ENCODE measurements around the gene C10orf71. TPM values are rescaled to one million over a fixed set of nuclear protein-coding genes. Genes with fewer than 3 reads are reported as not detected.

Gene C10orf71
- total and polyA plus RNA-seq, 2 of the 8 experiments (the other 6 are each of a cell fraction or from before 2014, with no cell fraction given): not detected

DNA sequence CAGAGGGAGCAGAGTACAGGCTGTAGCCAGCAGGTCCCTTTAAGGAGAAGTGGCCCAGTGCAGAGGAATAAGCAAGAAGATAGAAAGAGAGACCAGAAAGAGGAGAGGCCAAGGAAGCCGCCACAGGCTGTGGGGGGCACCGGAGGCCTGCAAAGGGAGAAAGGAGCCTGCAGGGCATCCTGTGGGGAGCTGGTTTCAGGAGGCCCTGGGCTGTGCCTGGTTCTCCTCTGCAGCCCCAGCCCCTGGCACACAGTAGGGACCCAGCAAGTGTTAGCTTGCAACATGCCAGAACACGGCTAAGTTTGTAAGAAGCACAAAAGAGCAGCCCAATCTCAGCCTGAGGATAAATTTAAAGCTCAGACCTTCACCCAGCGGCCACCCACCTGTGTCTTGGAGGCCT is 12.3 kb upstream of the C10orf71 start:
- H3K4me2 ChIP-seq (ENCODE audit: insufficient read depth in 1 of 2, low read depth in 2 of 2, low read length in 2 of 2): no peak overlapping the region
- H3K79me2 ChIP-seq (ENCODE audit: control insufficient read depth in 1 of 2, insufficient read depth in 2 of 2, low read length in 2 of 2): no peaks in the 10 kb centered on the region
- no peak overlapping the region for H3K27ac ChIP-seq (ENCODE audit: low read depth, low read length)
- H4K8ac ChIP-seq (ENCODE audit: extremely low read depth, insufficient read depth, low read length): no peak overlapping the region
- FAIRE-seq: no peak
- H2BK15ac ChIP-seq (ENCODE audit: low read length): no peak overlapping the region
- ChIA-PET POLR2A (ENCODE audit: partially characterized antibody) (no interaction called here), CTCF (ENCODE audit: partially characterized antibody) (interaction anchor here (0.7 to 1.3 kb wide), 3 partner anchors 10 to 73 kb away, joined by 4 to 5 read pairs (median 4); partner anchors contain the start of gene C10orf71)
- no peak overlapping the region for H3K23ac ChIP-seq (ENCODE audit: insufficient read length)
- H2BK12ac ChIP-seq (ENCODE audit: low read depth, low read length): no peak overlapping the region
- no peak overlapping the region for H2BK5ac ChIP-seq (ENCODE audit: low read depth, low read length)
- H3K79me1 ChIP-seq (ENCODE audit: low read depth, low read length): no peaks in the 10 kb centered on the region; the same call in 1 of the 2 replicates
- H2AK5ac ChIP-seq (ENCODE audit: low read depth, low read length): no peak overlapping the region
- H4K20me1 ChIP-seq (replicated peaks in 1 of 2; ENCODE audit: control insufficient read depth in 1 of 2, insufficient read depth in 2 of 2, low read length in 2 of 2): no peaks in the 10 kb centered on the region
- no peak overlapping the region for H3K4ac ChIP-seq (replicated peaks; ENCODE audit: insufficient read length, low read depth, low read length)
- H2AFZ ChIP-seq (ENCODE audit: low read length): no peak overlapping the region
- no peak overlapping the region for H3K56ac ChIP-seq (replicated peaks; ENCODE audit: insufficient read length, low read depth, low read length)
- WGBS, 2 experiments (ENCODE audit: extremely low coverage in 1 of 2, insufficient coverage in 1 of 2, insufficient read length in 1 of 2, insufficient replicate concordance in 2 of 2, low coverage in 1 of 2, low lambda C conversion rate in 2 of 2, missing lambda C conversion rate in 1 of 2): 78% methylated on average over 4 of the region's 4 CpGs; no CpG with 5 or more reads in 1 of the 2 experiments
- no peak overlapping the region for H3K18ac ChIP-seq (ENCODE audit: extremely low read depth, low read length)
- no peaks in the 10 kb centered on the region; a peak in 1 of 7 replicates for H3K4me1 ChIP-seq (replicated peaks in 1 of 4; ENCODE audit: control insufficient read depth in 3 of 4, insufficient read depth in 4 of 4, low read length in 3 of 4)
- no peak overlapping the region for H3K4me3 ChIP-seq (ENCODE audit: extremely low read depth in 1 of 4, insufficient read depth in 2 of 4, low read depth in 3 of 4, low read length in 4 of 4)
- no peak overlapping the region for H2BK120ac ChIP-seq (replicated peaks; ENCODE audit: low read depth, low read length)
- no peak overlapping the region for H4K91ac ChIP-seq (replicated peaks; ENCODE audit: insufficient read length, low read length)
- no peak for DNase-seq (ENCODE audit: low read depth in 1 of 2, low spot score in 2 of 2)
- no peaks in the 10 kb centered on the region for H3K36me3 ChIP-seq (ENCODE audit: control insufficient read depth in 2 of 4, insufficient read depth in 4 of 4, low read length in 3 of 4)
- no peak overlapping the region for H3K14ac ChIP-seq (ENCODE audit: insufficient read length)
- 0 out of 4 replicates have a peak, but pooled peaks of 1 of the 2 experiments have one; percentile 7 for TF ChIP-seq RAD21 (IDR thresholded peaks at IDR 0.05 in 1 of 2, conservative IDR thresholded peaks at IDR 0.05 in 1 of 2; ENCODE audit: low read depth in 2 of 2, low read length in 2 of 2)
- TF ChIP-seq BCL11A (IDR thresholded peaks at IDR 0.05; ENCODE audit: low read depth in 2 of 2, low read length in 2 of 2): no peak
- no peak for TF ChIP-seq RXRA (IDR thresholded peaks at IDR 0.05; ENCODE audit: insufficient read depth, low read depth, low read length)
- TF ChIP-seq ASH2L (IDR thresholded peaks at IDR 0.05; ENCODE audit: low read length): no peak
- no peak overlapping the region for H4K5ac ChIP-seq (ENCODE audit: insufficient read length, low read depth, low read length)
- no peak overlapping the region for H3K9ac ChIP-seq (replicated peaks in 1 of 4; ENCODE audit: extremely low read depth in 1 of 4, low read depth in 3 of 4, low read length in 3 of 4)
- H2BK20ac ChIP-seq (ENCODE audit: low read length): no peak overlapping the region
- no peaks in the 10 kb centered on the region for H3K27me3 ChIP-seq (replicated peaks in 1 of 4; ENCODE audit: control insufficient read depth in 3 of 4, extremely low read depth in 1 of 4, insufficient read depth in 3 of 4, low read length in 3 of 4)
- no peaks in the 10 kb centered on the region; the same call in 1 of the 2 replicates for H3K23me2 ChIP-seq (ENCODE audit: low read depth, low read length)
- H3K9me3 ChIP-seq (ENCODE audit: insufficient read depth in 2 of 2, low read depth in 1 of 2, low read length in 1 of 2): no peaks in the 10 kb centered on the region
